Measurements from ENCODE around the gene TBX6.

Gene TBX6

GRCh38 chr16:30108059-30108850, 16.5 kb upstream of the TBX6 start:
- Histone ChIP-seq H3K4me1 (ENCODE audit: control insufficient read depth in 1 of 2, insufficient read depth in 1 of 2, low read depth in 1 of 2, low read length in 1 of 2) (no peaks in the 10 kb centered on the region), H3K27me3 (no peaks in the 10 kb centered on the region), H3K9me3 (no peaks in the 10 kb centered on the region), H3K27ac (no peak overlapping the region), H3K36me3 (peaks cover 94% of the 10 kb centered on the region), H3K4me3 (ENCODE audit: low read depth in 1 of 2, low read length in 1 of 2) (no peak overlapping the region)
- TF ChIP-seq CTCF (IDR thresholded peaks at IDR 0.05) = no peak

- Histone ChIP-seq H3K9me3 (no peaks in the 10 kb centered on the region), H3K4me1 (ENCODE audit: control insufficient read depth in 1 of 2, insufficient read depth in 1 of 2, low read depth in 1 of 2, low read length in 1 of 2) (no peaks in the 10 kb centered on the region), H3K36me3 (peaks cover 63% of the 10 kb centered on the region), H3K27me3 (no peaks in the 10 kb centered on the region), H3K4me3 (ENCODE audit: low read depth in 1 of 2, low read length in 1 of 2) (no peak overlapping the region), H3K27ac (peak overlapping the region; percentile 32)
- no peak for TF ChIP-seq CTCF (IDR thresholded peaks at IDR 0.05)
Observed at GRCh38 chr16:30104492-30104891, 12.8 kb upstream of the TBX6 start.

GRCh38 chr16:30104090-30104489, 12.4 kb upstream of the TBX6 start:
- Histone ChIP-seq H3K36me3 (peaks cover 59% of the 10 kb centered on the region), H3K27ac (peak overlapping the region; percentile 32), H3K9me3 (no peaks in the 10 kb centered on the region), H3K4me3 (ENCODE audit: low read depth in 1 of 2, low read length in 1 of 2) (no peak overlapping the region), H3K27me3 (no peaks in the 10 kb centered on the region), H3K4me1 (ENCODE audit: control insufficient read depth in 1 of 2, insufficient read depth in 1 of 2, low read depth in 1 of 2, low read length in 1 of 2) (no peaks in the 10 kb centered on the region)
- no peak for TF ChIP-seq CTCF (IDR thresholded peaks at IDR 0.05)

GRCh38 chr16:30096862-30097563, 5.3 kb upstream of the TBX6 start:
- Histone ChIP-seq H3K27me3 (no peaks in the 10 kb centered on the region), H3K9me3 (peaks cover 23% of the 10 kb centered on the region), H3K36me3 (peaks cover 33% of the 10 kb centered on the region), H3K27ac (peak overlapping the region; percentile 100), H3K4me1 (ENCODE audit: control insufficient read depth in 1 of 2, insufficient read depth in 1 of 2, low read depth in 1 of 2, low read length in 1 of 2) (peaks cover 46 to 53% of the 10 kb centered on the region in 2 experiments), H3K4me3 (ENCODE audit: low read depth in 1 of 2, low read length in 1 of 2) (peak overlapping the region; percentile 85 to 100)
- peak; percentile 80 for TF ChIP-seq CTCF (IDR thresholded peaks at IDR 0.05)

- peaks cover 23% of the 10 kb centered on the region for H3K9me3 ChIP-seq
- TF ChIP-seq CTCF (IDR thresholded peaks at IDR 0.05) = peak; percentile 28
- peak within 1 kb of the TSS; percentile 85 to 100 for H3K4me3 ChIP-seq (ENCODE audit: low read depth in 1 of 2, low read length in 1 of 2)
- peak within 1 kb of the TSS; percentile 100 for H3K27ac ChIP-seq
- peaks cover 54 to 59% of the 10 kb centered on the region in 2 experiments for H3K4me1 ChIP-seq (ENCODE audit: control insufficient read depth in 1 of 2, insufficient read depth in 1 of 2, low read depth in 1 of 2, low read length in 1 of 2)
- no peaks in the 10 kb centered on the region for H3K27me3 ChIP-seq
- H3K36me3 ChIP-seq = peaks cover 34% of the 10 kb centered on the region
Observed at GRCh38 chr16:30096105-30096861, 4.6 kb upstream of the TBX6 start, which contains the start of gene YPEL3. TSS of gene YPEL3 (minus strand) at chr16:30096213. CDS start at chr16:30095482, 731 bp downstream.

Data from neutrophil (primary cell).